ENCODE data around the gene HIVEP3.

GRCh38 chr1:41711581-41711980 lies 207.1 kb downstream of the HIVEP3 start:
- TF ChIP-seq, protein P1, sequence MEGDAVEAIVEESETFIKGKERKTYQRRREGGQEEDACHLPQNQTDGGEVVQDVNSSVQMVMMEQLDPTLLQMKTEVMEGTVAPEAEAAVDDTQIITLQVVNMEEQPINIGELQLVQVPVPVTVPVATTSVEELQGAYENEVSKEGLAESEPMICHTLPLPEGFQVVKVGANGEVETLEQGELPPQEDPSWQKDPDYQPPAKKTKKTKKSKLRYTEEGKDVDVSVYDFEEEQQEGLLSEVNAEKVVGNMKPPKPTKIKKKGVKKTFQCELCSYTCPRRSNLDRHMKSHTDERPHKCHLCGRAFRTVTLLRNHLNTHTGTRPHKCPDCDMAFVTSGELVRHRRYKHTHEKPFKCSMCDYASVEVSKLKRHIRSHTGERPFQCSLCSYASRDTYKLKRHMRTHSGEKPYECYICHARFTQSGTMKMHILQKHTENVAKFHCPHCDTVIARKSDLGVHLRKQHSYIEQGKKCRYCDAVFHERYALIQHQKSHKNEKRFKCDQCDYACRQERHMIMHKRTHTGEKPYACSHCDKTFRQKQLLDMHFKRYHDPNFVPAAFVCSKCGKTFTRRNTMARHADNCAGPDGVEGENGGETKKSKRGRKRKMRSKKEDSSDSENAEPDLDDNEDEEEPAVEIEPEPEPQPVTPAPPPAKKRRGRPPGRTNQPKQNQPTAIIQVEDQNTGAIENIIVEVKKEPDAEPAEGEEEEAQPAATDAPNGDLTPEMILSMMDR (IDR thresholded peaks at IDR 0.05; ENCODE audit: low read depth, low read length) = no peak
- TF ChIP-seq POLR2A (IDR thresholded peaks at IDR 0.05; ENCODE audit: extremely low read depth, insufficient read length) = no peak
- TF ChIP-seq MAX (IDR thresholded peaks at IDR 0.05; ENCODE audit: low read depth, low read length) = no peak
- no peak for TF ChIP-seq MYC (IDR thresholded peaks at IDR 0.05; ENCODE audit: low read depth, low read length)
